ENCODE results near the gene TAS2R41.

TAS2R41 gene

GRCh38 chr7:143477501-143478150 is at the start of gene TAS2R41:
TSS of gene TAS2R41 (plus strand) at chr7:143477873. CDS start at chr7:143477873, 0 bp downstream.
- no peaks in the 10 kb centered on the region for H3K4me1 ChIP-seq (ENCODE audit: control insufficient read depth, insufficient read depth, low read length)
- no peak within 1 kb of the TSS for H3K4me3 ChIP-seq (ENCODE audit: low read depth, low read length)
- H3K27me3 ChIP-seq (ENCODE audit: control insufficient read depth, insufficient read depth, low read length), result no peaks in the 10 kb centered on the region
- no peak within 1 kb of the TSS for H3K9ac ChIP-seq (ENCODE audit: low read depth, low read length)
- no peak within 1 kb of the TSS for H3K27ac ChIP-seq (ENCODE audit: low read depth, low read length)
- no peaks in the 10 kb centered on the region for H3K36me3 ChIP-seq (ENCODE audit: control insufficient read depth, insufficient read depth, low read length)
- H3K9me3 ChIP-seq (ENCODE audit: control insufficient read depth, insufficient read depth, low read length), result no peaks in the 10 kb centered on the region

GRCh38 chr7:143429770-143430698 is 47.6 kb upstream of the TAS2R41 start:
- no peaks in the 10 kb centered on the region for H3K36me3 ChIP-seq (ENCODE audit: control insufficient read depth, insufficient read depth, low read length)
- no peaks in the 10 kb centered on the region for H3K27me3 ChIP-seq (ENCODE audit: control insufficient read depth, insufficient read depth, low read length)
- no peak overlapping the region for H3K4me3 ChIP-seq (ENCODE audit: low read depth, low read length)
- no peaks in the 10 kb centered on the region for H3K9me3 ChIP-seq (ENCODE audit: control insufficient read depth, insufficient read depth, low read length)
- H3K27ac ChIP-seq (ENCODE audit: low read depth, low read length), result no peak overlapping the region
- no peak overlapping the region for H3K9ac ChIP-seq (ENCODE audit: low read depth, low read length)
- no peaks in the 10 kb centered on the region for H3K4me1 ChIP-seq (ENCODE audit: control insufficient read depth, insufficient read depth, low read length)

- Histone ChIP-seq H3K27ac (ENCODE audit: low read depth, low read length) (no peak overlapping the region), H3K27me3 (ENCODE audit: control insufficient read depth, insufficient read depth, low read length) (no peaks in the 10 kb centered on the region), H3K9ac (ENCODE audit: low read depth, low read length) (no peak overlapping the region), H3K4me1 (ENCODE audit: control insufficient read depth, insufficient read depth, low read length) (peaks cover 2% of the 10 kb centered on the region), H3K9me3 (ENCODE audit: control insufficient read depth, insufficient read depth, low read length) (no peaks in the 10 kb centered on the region), H3K4me3 (ENCODE audit: low read depth, low read length) (no peak overlapping the region), H3K36me3 (ENCODE audit: control insufficient read depth, insufficient read depth, low read length) (no peaks in the 10 kb centered on the region)
Measured at GRCh38 chr7:143431109-143431508, 46.6 kb upstream of the TAS2R41 start.

GRCh38 chr7:143433759-143434158 is 43.9 kb upstream of the TAS2R41 start:
- Histone ChIP-seq H3K4me1 (ENCODE audit: control insufficient read depth, insufficient read depth, low read length) (peaks cover 11% of the 10 kb centered on the region), H3K4me3 (ENCODE audit: low read depth, low read length) (no peak overlapping the region), H3K36me3 (ENCODE audit: control insufficient read depth, insufficient read depth, low read length) (no peaks in the 10 kb centered on the region), H3K27ac (ENCODE audit: low read depth, low read length) (no peak overlapping the region), H3K9me3 (ENCODE audit: control insufficient read depth, insufficient read depth, low read length) (no peaks in the 10 kb centered on the region), H3K9ac (ENCODE audit: low read depth, low read length) (no peak overlapping the region), H3K27me3 (ENCODE audit: control insufficient read depth, insufficient read depth, low read length) (no peaks in the 10 kb centered on the region)

GRCh38 chr7:143434660-143435059 is 43.0 kb upstream of the TAS2R41 start:
- Histone ChIP-seq H3K27ac (ENCODE audit: low read depth, low read length) (no peak overlapping the region), H3K9me3 (ENCODE audit: control insufficient read depth, insufficient read depth, low read length) (no peaks in the 10 kb centered on the region)

GRCh38 chr7:143435266-143435665 is 42.4 kb upstream of the TAS2R41 start:
- no peak overlapping the region for H3K27ac ChIP-seq (ENCODE audit: low read depth, low read length)
- no peaks in the 10 kb centered on the region for H3K27me3 ChIP-seq (ENCODE audit: control insufficient read depth, insufficient read depth, low read length)
- H3K36me3 ChIP-seq (ENCODE audit: control insufficient read depth, insufficient read depth, low read length), result no peaks in the 10 kb centered on the region
- no peak overlapping the region for H3K9ac ChIP-seq (ENCODE audit: low read depth, low read length)
- H3K9me3 ChIP-seq (ENCODE audit: control insufficient read depth, insufficient read depth, low read length), result no peaks in the 10 kb centered on the region
- no peak overlapping the region for H3K4me3 ChIP-seq (ENCODE audit: low read depth, low read length)
- peaks cover 11% of the 10 kb centered on the region for H3K4me1 ChIP-seq (ENCODE audit: control insufficient read depth, insufficient read depth, low read length)

More at GRCh38 chr7:143434660-143435059, 43.0 kb upstream of the TAS2R41 start:
- Histone ChIP-seq H3K27me3 (ENCODE audit: control insufficient read depth, insufficient read depth, low read length) (no peaks in the 10 kb centered on the region), H3K36me3 (ENCODE audit: control insufficient read depth, insufficient read depth, low read length) (no peaks in the 10 kb centered on the region), H3K4me3 (ENCODE audit: low read depth, low read length) (no peak overlapping the region), H3K9ac (ENCODE audit: low read depth, low read length) (no peak overlapping the region), H3K4me1 (ENCODE audit: control insufficient read depth, insufficient read depth, low read length) (peaks cover 11% of the 10 kb centered on the region)

GRCh38 chr7:143436325-143436946 is 41.2 kb upstream of the TAS2R41 start:
- peak overlapping the region; percentile 17 for H3K27ac ChIP-seq (ENCODE audit: low read depth, low read length)
- no peaks in the 10 kb centered on the region for H3K36me3 ChIP-seq (ENCODE audit: control insufficient read depth, insufficient read depth, low read length)
- H3K9me3 ChIP-seq (ENCODE audit: control insufficient read depth, insufficient read depth, low read length), result no peaks in the 10 kb centered on the region
- peaks cover 11% of the 10 kb centered on the region for H3K4me1 ChIP-seq (ENCODE audit: control insufficient read depth, insufficient read depth, low read length)
- H3K4me3 ChIP-seq (ENCODE audit: low read depth, low read length), result no peak overlapping the region
- no peaks in the 10 kb centered on the region for H3K27me3 ChIP-seq (ENCODE audit: control insufficient read depth, insufficient read depth, low read length)
- H3K9ac ChIP-seq (ENCODE audit: low read depth, low read length), result no peak overlapping the region

GRCh38 chr7:143437578-143437977 is 40.1 kb upstream of the TAS2R41 start:
- H3K4me1 ChIP-seq (ENCODE audit: control insufficient read depth, insufficient read depth, low read length), result peaks cover 11% of the 10 kb centered on the region
- no peak overlapping the region for H3K9ac ChIP-seq (ENCODE audit: low read depth, low read length)
- H3K4me3 ChIP-seq (ENCODE audit: low read depth, low read length), result no peak overlapping the region
- no peaks in the 10 kb centered on the region for H3K9me3 ChIP-seq (ENCODE audit: control insufficient read depth, insufficient read depth, low read length)
- no peaks in the 10 kb centered on the region for H3K36me3 ChIP-seq (ENCODE audit: control insufficient read depth, insufficient read depth, low read length)
- H3K27ac ChIP-seq (ENCODE audit: low read depth, low read length), result no peak overlapping the region
- no peaks in the 10 kb centered on the region for H3K27me3 ChIP-seq (ENCODE audit: control insufficient read depth, insufficient read depth, low read length)

GRCh38 chr7:143439866-143440265 is 37.8 kb upstream of the TAS2R41 start:
- no peaks in the 10 kb centered on the region for H3K9me3 ChIP-seq (ENCODE audit: control insufficient read depth, insufficient read depth, low read length)
- no peak overlapping the region for H3K4me3 ChIP-seq (ENCODE audit: low read depth, low read length)
- H3K27me3 ChIP-seq (ENCODE audit: control insufficient read depth, insufficient read depth, low read length), result no peaks in the 10 kb centered on the region
- peaks cover 11% of the 10 kb centered on the region for H3K4me1 ChIP-seq (ENCODE audit: control insufficient read depth, insufficient read depth, low read length)
- H3K27ac ChIP-seq (ENCODE audit: low read depth, low read length), result no peak overlapping the region
- no peaks in the 10 kb centered on the region for H3K36me3 ChIP-seq (ENCODE audit: control insufficient read depth, insufficient read depth, low read length)
- H3K9ac ChIP-seq (ENCODE audit: low read depth, low read length), result no peak overlapping the region

- no peaks in the 10 kb centered on the region for H3K36me3 ChIP-seq (ENCODE audit: control insufficient read depth, insufficient read depth, low read length)
- no peak within 1 kb of the TSS for H3K27ac ChIP-seq (ENCODE audit: low read depth, low read length)
- no peak within 1 kb of the TSS for H3K4me3 ChIP-seq (ENCODE audit: low read depth, low read length)
Measured at GRCh38 chr7:143443153-143443552, 34.5 kb upstream of the TAS2R41 start, which contains the start of gene TAS2R60. TSS of gene TAS2R60 (plus strand) at chr7:143443453. CDS start at chr7:143443453, 0 bp downstream.

More at GRCh38 chr7:143443153-143443552, 34.5 kb upstream of the TAS2R41 start, which contains the start of gene TAS2R60:
- Histone ChIP-seq H3K27me3 (ENCODE audit: control insufficient read depth, insufficient read depth, low read length) (no peaks in the 10 kb centered on the region), H3K9ac (ENCODE audit: low read depth, low read length) (no peak within 1 kb of the TSS), H3K9me3 (ENCODE audit: control insufficient read depth, insufficient read depth, low read length) (no peaks in the 10 kb centered on the region), H3K4me1 (ENCODE audit: control insufficient read depth, insufficient read depth, low read length) (peaks cover 6% of the 10 kb centered on the region)
